Heart right ventricle (tissue), 16 donors: ENCODE measurements around the gene ADGRG3. TPM values are rescaled to one million over a fixed set of nuclear protein-coding genes. Genes with fewer than 3 reads are reported as not detected.
A peak's percentile ranks its signal among the peaks of the same experiment; 100 is the strongest.

ENCODE experiments used
- ATAC-seq, 8 donors: fragments of 200-7000 bp; cut with Tn5 transposase; one replicate each; pipeline ENCODE4 v1.9.1; 2020; ENCODE audit warnings: mild to moderate bottlenecking in 8 of 8, moderate library complexity in 8 of 8, moderate number of reproducible peaks in 1 of 8
- DNase-seq, 2 donors: peaks; one replicate each; pipeline ENCODE4 v3.0.0-alpha.2; 2020
- H3K27ac ChIP-seq, 10 donors: fragments of 200-600 bp; sonication (generic) in 2 of 10; one replicate each; pipeline versions ENCODE4 v1.5.0 to v1.8.0; 2020 to 2022; ENCODE audit warnings: mild to moderate bottlenecking in 3 of 10
- H3K27me3 ChIP-seq, 7 donors: fragments of 200-600 bp; one replicate each; pipeline ENCODE4 v1.8.0; 2021 to 2022; ENCODE audit warnings: mild to moderate bottlenecking in 2 of 7
- H3K36me3 ChIP-seq, 9 donors: fragments of 200-600 bp; sonication (generic) in 1 of 9; one replicate each; pipeline versions ENCODE4 v1.5.0 to v1.8.0; 2020 to 2022; ENCODE audit warnings: mild to moderate bottlenecking in 2 of 9
- H3K4me1 ChIP-seq, 9 donors: fragments of 200-600 bp; sonication (generic) in 1 of 9; one replicate each; pipeline versions ENCODE4 v1.5.0 to v1.8.0; 2020 to 2022; ENCODE audit warnings: mild to moderate bottlenecking in 4 of 9
- H3K4me3 ChIP-seq, 10 donors: fragments of 200-600 bp; sonication (generic) in 2 of 10; one replicate each; pipeline versions ENCODE4 v1.5.0 to v1.8.0; 2020 to 2022; ENCODE audit warnings: mild to moderate bottlenecking in 7 of 10, moderate library complexity in 2 of 10
- H3K9me3 ChIP-seq, 11 donors: fragments of 200-600 bp in 10 of 11; sonication (generic) in 2 of 11; one replicate each; pipeline versions ENCODE4 v1.5.0 to v1.8.0; 2013 to 2022; ENCODE audit warnings: mild to moderate bottlenecking in 2 of 11, control low read depth in 1 of 11, moderate library complexity in 1 of 11
- WGBS, 2 donors: extraction: QIAGEN DNeasy Blood & Tissue Kit; methylation state at CpG; one replicate each; pipeline ENCODE4 v1.1.7; 2013; ENCODE audit warnings: inconsistent platforms in 1 of 2; 5-methylcytosine and 5-hydroxymethylcytosine counted together
- intact Hi-C, 10 donors: fragments of 100-400 bp; cut with DNase I; formaldehyde crosslinking; loops; one replicate each; pipeline versions ENCODE4 v1.11.1 to v1.14.2; 2022
- polyA plus RNA-seq, 2 donors: library from polyadenylated mRNA; stranded (reverse); fragments of 200-250 nt; gene quantifications; one replicate each; pipeline ENCODE4 v1.2.3, GENCODE V29; 2013
- total RNA-seq, 10 donors: library from RNA; stranded (reverse); fragmentation: NEBNext Ultra II Directional in 3 of 10; extraction: Animal tissue kit (Norgen Biotek cat#: 25700) in 3 of 10; gene quantifications; one replicate each; pipeline versions ENCODE4 v1.2.1 to v1.2.4, GENCODE V29; 2021 to 2023
- TF ChIP-seq, protein P1 (sequence below), 9 donors: fragments of 200-600 bp; sonication (generic) in 2 of 9; IDR thresholded peaks; one replicate each; pipeline versions ENCODE4 v1.5.0 to v1.8.0; 2021 to 2022; ENCODE audit warnings: antibody characterized with exemption in 9 of 9, mild to moderate bottlenecking in 5 of 9, moderate library complexity in 1 of 9
- donor health status: Arrhythmogenic right ventricular cardiomyopathy.
- donor health status: ischemic (EF 13 %, LVEDD 7.1; RV severe dilation, severe dysfunction).
- donor health status: healthy with polysubstance abuse.
- donor health status: DM: no; HTN: yes; CAD: no.
- donor health status: DM: no; HTN: no; CAD: no.
- donor health status: ischemic (EF 25% LVEDD 6.9; RV normal size, moderate dysfunction).
- donor health status: ischemic (EF 25% LVEDD 5.7; RV mildly dilated, moderate dysfunction).
- donor health status: healthy.
- donor health status: DM: yes; HTN: yes; CAD: no.
- donor health status: Ischemic cardiomyopathy.
- donor health status: ischemic (EF 35%, LVEDD 5.7; RV mildly dilated, moderate dysfunction).
- donor health status: nonischemic (EF 11% LVEDD 7.7; RV severe dilation, severe dysfunction).
- donor health status: DM: yes; HTN: yes; CAD: no.
- donor health status: PGD.
- donor health status: ischemic (EF 29% LVEDD 5.4; RV normal size, mild dysfunction).
- donor health status: nonischemic (EF 23%, LVEDD 6.1; RV moderate dilation, normal function).

Gene ADGRG3
- total and polyA plus RNA-seq, 12 donors, result 0.22 to 2.4 (median 0.55) TPM; not detected in 2

DNA sequence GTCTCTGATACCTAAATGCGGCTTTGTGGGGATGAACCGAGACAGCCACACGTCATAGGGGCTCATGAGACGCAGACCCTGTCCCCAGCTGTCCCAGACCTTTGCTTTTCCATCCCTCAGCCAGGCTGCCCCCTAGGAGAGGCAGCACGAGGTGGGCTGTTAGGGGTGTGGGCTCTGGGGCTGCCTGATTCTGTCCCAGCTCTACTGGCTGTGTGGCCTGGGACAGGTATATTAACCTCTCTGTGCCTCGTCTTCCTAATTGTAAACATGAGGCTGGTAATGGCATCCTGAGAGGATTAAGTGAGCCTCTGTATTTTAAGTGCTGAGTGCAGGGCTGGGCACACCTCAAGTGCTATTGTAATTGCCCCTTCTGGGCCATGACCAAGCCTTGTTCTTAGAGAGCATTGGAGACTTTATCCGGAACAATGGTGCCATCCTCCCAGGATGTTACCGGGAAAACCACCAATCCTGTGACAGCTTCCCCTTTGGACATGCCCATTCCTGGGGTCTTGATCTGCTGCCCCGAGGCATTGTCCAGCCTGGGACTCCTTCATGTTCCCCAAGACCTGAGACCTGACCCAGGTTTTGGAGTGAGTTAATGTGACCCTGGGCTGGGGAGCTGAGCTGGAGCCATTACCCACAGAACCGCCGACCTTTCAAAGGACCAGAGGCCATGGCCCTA lies 34.6 kb upstream of the ADGRG3 start:
- H3K9me3 ChIP-seq, result no peaks in the 10 kb centered on the region
- H3K4me3 ChIP-seq, result peak overlapping the region in 1 of 10 donors; percentile 25
- DNase-seq (no peak), ATAC-seq (no peak)
- H3K4me1 ChIP-seq, result peaks cover 19 to 79% (median 73%) of the 10 kb centered on the region in 9 donors
- H3K27ac ChIP-seq, result peak overlapping the region in 9 of 10 donors; percentile 39 to 92 (median 84)
- peaks cover 0 to 20% (median 0%) of the 10 kb centered on the region in 7 donors for H3K27me3 ChIP-seq
- 86 to 89% methylated on average over 11 of the region's 11 CpGs for WGBS, 2 donors
- TF ChIP-seq, protein P1, sequence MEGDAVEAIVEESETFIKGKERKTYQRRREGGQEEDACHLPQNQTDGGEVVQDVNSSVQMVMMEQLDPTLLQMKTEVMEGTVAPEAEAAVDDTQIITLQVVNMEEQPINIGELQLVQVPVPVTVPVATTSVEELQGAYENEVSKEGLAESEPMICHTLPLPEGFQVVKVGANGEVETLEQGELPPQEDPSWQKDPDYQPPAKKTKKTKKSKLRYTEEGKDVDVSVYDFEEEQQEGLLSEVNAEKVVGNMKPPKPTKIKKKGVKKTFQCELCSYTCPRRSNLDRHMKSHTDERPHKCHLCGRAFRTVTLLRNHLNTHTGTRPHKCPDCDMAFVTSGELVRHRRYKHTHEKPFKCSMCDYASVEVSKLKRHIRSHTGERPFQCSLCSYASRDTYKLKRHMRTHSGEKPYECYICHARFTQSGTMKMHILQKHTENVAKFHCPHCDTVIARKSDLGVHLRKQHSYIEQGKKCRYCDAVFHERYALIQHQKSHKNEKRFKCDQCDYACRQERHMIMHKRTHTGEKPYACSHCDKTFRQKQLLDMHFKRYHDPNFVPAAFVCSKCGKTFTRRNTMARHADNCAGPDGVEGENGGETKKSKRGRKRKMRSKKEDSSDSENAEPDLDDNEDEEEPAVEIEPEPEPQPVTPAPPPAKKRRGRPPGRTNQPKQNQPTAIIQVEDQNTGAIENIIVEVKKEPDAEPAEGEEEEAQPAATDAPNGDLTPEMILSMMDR (IDR thresholded peaks at IDR 0.05), result no peak
- intact Hi-C loops, result no loop called here
- H3K36me3 ChIP-seq, result no peaks in the 10 kb centered on the region

DNA sequence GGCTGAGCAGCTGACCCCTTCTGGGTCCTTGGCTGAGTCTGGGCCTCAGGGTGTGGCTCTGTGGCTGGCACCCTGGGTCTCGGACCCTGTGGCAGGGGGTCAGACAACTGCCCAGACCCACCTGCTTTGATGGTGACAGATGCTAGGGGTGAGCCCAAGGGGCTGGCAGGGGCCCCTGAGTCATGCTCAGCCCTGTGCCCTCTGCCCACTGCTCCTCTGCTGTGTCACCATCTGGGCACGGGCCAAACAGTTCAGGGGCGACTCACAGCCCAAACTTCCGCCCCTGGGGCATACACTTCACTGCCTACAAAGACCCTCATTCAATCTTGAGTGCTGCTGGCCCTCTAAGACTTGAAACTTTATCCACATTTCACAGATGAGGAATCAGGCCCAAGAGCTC lies 33.9 kb upstream of the ADGRG3 start:
- Histone ChIP-seq H3K27ac (peak overlapping the region in 9 of 10 donors; percentile 39 to 92 (median 84)), H3K9me3 (no peaks in the 10 kb centered on the region), H3K4me1 (peaks cover 21 to 84% (median 78%) of the 10 kb centered on the region in 9 donors), H3K4me3 (no peak overlapping the region), H3K27me3 (peaks cover 0 to 16% (median 0%) of the 10 kb centered on the region in 7 donors), H3K36me3 (no peaks in the 10 kb centered on the region)
- DNase-seq, result no peak
- TF ChIP-seq, protein P1 (IDR thresholded peaks at IDR 0.05), result no peak
- no peak for ATAC-seq
- intact Hi-C loops, result no loop called here
- WGBS, 2 donors, result 67 to 75% methylated on average over 4 of the region's 4 CpGs

- peak overlapping the region in 1 of 10 donors; percentile 5 for H3K4me3 ChIP-seq
- no peaks in the 10 kb centered on the region for H3K9me3 ChIP-seq
- intact Hi-C loops, result no loop called here
- ATAC-seq (no peak), DNase-seq (no peak)
- H3K36me3 ChIP-seq, result no peaks in the 10 kb centered on the region
- TF ChIP-seq, protein P1 (IDR thresholded peaks at IDR 0.05), result no peak
- peak overlapping the region; percentile 72 to 92 (median 85) for H3K27ac ChIP-seq
- peaks cover 23 to 98% (median 78%) of the 10 kb centered on the region in 9 donors for H3K4me1 ChIP-seq
- WGBS, 2 donors, result 66 to 69% methylated on average over 16 of the region's 16 CpGs
- peaks cover 0 to 11% (median 0%) of the 10 kb centered on the region in 7 donors for H3K27me3 ChIP-seq
Observed at GRCh38 chr16:57635266-57636097, 32.6 kb upstream of the ADGRG3 start.

DNA sequence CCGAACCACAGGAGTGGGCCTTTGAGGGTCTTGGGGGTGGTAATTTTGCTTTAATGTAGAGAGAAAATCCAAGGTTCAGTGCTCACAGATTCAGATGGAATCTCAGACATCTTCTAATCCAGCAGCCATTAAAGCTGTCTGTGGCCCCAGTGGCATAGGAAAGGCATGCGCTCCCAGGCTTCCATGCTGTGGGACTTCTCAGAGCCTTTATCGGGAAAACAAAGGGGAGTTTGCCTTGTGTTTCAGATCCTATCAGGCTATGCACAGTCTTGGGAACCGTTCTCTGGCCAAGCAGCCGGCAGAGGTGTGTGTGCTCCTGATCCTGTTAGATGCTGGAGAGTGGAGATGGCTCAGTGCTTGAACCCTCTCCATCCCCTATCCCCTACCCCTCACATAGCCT lies 31.9 kb upstream of the ADGRG3 start:
- DNase-seq, result no peak
- H3K4me3 ChIP-seq, result peak overlapping the region in 1 of 10 donors; percentile 33
- peak overlapping the region; percentile 72 to 92 (median 85) for H3K27ac ChIP-seq

More for the DNA sequence above, 31.9 kb upstream of the ADGRG3 start:
- TF ChIP-seq, protein P1 (IDR thresholded peaks at IDR 0.05), result no peak
- 72 to 83% methylated on average over 5 of the region's 5 CpGs for WGBS, 2 donors
- no peak for ATAC-seq
- Histone ChIP-seq H3K9me3 (no peaks in the 10 kb centered on the region), H3K36me3 (no peaks in the 10 kb centered on the region), H3K4me1 (peaks cover 23 to 100% (median 83%) of the 10 kb centered on the region in 9 donors), H3K27me3 (peaks cover 0 to 11% (median 0%) of the 10 kb centered on the region in 7 donors)
- intact Hi-C loops, result no loop called here
